NB4 (cell line): ENCODE measurements around the gene ELAC1.

Source experiments
- DNase-seq: peaks from one replicate; pipeline ENCODE4 v3.0.0; 2010; ENCODE audit warnings: low read depth
- H3K4me3 ChIP-seq: one replicate; pipeline ENCODE4 v1.5.1; 2011; ENCODE audit warnings: mild to moderate bottlenecking, low read depth, low read length, moderate library complexity
- CTCF ChIP-seq: IDR thresholded peaks from one replicate; pipeline ENCODE4 v1.5.1; 2012; ENCODE audit warnings: low read depth, low read length
- MAX ChIP-seq: IDR thresholded peaks from 2 replicates; pipeline ENCODE4 v1.6.1; 2011; ENCODE audit warnings: low read depth, low read length
- MYC ChIP-seq: IDR thresholded peaks from 2 replicates; pipeline ENCODE4 v1.6.1; 2011; ENCODE audit warnings: low read depth, low read length
- POLR2A ChIP-seq: IDR thresholded peaks from 2 replicates; pipeline ENCODE4 v1.6.1; 2011; ENCODE audit warnings: mild to moderate bottlenecking; ENCODE audit not compliant: insufficient read length; ENCODE audit errors: extremely low read depth

The ELAC1 gene

GRCh38 chr18:51029694-51030536 is 62.1 kb downstream of the ELAC1 start, which contains the start of gene SMAD4:
TSS of gene SMAD4 (plus strand) at chr18:51030213. CDS start at chr18:51047047, 16,834 bp downstream.
- TF ChIP-seq MAX (0 out of 2 replicates have a peak, but pooled peaks have one; percentile 19), CTCF (no peak), POLR2A (peak; percentile 92)
- H3K4me3 ChIP-seq, result peak within 1 kb of the TSS; percentile 90
- peak; percentile 95 for DNase-seq

GRCh38 chr18:51030537-51031258 is 62.9 kb downstream of the ELAC1 start:
- DNase-seq, result peak; percentile 70
- TF ChIP-seq CTCF (no peak), MYC (no peak), MAX (no peak), POLR2A (no peak)
- H3K4me3 ChIP-seq, result peak overlapping the region; percentile 90

- DNase-seq, result no peak
- H3K4me3 ChIP-seq, result peak overlapping the region; percentile 90
- no peak for TF ChIP-seq MYC
- no peak for TF ChIP-seq POLR2A
- no peak for TF ChIP-seq MAX
- no peak for TF ChIP-seq CTCF
These were observed 64.4 kb downstream of the ELAC1 start for GRCh38 chr18:51032193-51032592.

- TF ChIP-seq MAX, result no peak
- no peak for TF ChIP-seq MYC
- no peak for DNase-seq
- no peak overlapping the region for H3K4me3 ChIP-seq
These were observed 69.4 kb downstream of the ELAC1 start for GRCh38 chr18:51037230-51037629.
